PFSK-1 (cell line): ENCODE results near the gene CEACAM21.

Experiments used
- POLR2AphosphoS5 ChIP-seq: IDR thresholded peaks from 2 replicates; pipeline ENCODE4 v1.6.1; 2012; ENCODE audit warnings: low read depth, mild to moderate bottlenecking, control low read depth, low read length, moderate library complexity
- SIN3A ChIP-seq: IDR thresholded peaks from 2 replicates; pipeline ENCODE4 v1.6.1; 2012; ENCODE audit warnings: mild to moderate bottlenecking, low read length, moderate library complexity, borderline replicate concordance; ENCODE audit not compliant: insufficient read depth
- TAF1 ChIP-seq: IDR thresholded peaks from 2 replicates; pipeline ENCODE4 v1.6.1; 2012; ENCODE audit warnings: low read length, control low read depth, borderline replicate concordance; ENCODE audit not compliant: insufficient read depth
- TF ChIP-seq, protein P1 (sequence below), 2 experiments: IDR thresholded peaks; 2 replicates each; pipeline versions ENCODE4 v1.6.1 to v1.8.0; 2011 to 2012; ENCODE audit warnings: low read depth in 2 of 2, low read length in 2 of 2, control low read depth in 1 of 2, inconsistent platforms in 1 of 2, mild to moderate bottlenecking in 1 of 2, moderate library complexity in 1 of 2; ENCODE audit not compliant: insufficient read depth in 1 of 2

GRCh38 chr19:41616792-41617621 is 41.0 kb downstream of the CEACAM21 start:
- TF ChIP-seq POLR2AphosphoS5: no peak
- TF ChIP-seq, protein P1, sequence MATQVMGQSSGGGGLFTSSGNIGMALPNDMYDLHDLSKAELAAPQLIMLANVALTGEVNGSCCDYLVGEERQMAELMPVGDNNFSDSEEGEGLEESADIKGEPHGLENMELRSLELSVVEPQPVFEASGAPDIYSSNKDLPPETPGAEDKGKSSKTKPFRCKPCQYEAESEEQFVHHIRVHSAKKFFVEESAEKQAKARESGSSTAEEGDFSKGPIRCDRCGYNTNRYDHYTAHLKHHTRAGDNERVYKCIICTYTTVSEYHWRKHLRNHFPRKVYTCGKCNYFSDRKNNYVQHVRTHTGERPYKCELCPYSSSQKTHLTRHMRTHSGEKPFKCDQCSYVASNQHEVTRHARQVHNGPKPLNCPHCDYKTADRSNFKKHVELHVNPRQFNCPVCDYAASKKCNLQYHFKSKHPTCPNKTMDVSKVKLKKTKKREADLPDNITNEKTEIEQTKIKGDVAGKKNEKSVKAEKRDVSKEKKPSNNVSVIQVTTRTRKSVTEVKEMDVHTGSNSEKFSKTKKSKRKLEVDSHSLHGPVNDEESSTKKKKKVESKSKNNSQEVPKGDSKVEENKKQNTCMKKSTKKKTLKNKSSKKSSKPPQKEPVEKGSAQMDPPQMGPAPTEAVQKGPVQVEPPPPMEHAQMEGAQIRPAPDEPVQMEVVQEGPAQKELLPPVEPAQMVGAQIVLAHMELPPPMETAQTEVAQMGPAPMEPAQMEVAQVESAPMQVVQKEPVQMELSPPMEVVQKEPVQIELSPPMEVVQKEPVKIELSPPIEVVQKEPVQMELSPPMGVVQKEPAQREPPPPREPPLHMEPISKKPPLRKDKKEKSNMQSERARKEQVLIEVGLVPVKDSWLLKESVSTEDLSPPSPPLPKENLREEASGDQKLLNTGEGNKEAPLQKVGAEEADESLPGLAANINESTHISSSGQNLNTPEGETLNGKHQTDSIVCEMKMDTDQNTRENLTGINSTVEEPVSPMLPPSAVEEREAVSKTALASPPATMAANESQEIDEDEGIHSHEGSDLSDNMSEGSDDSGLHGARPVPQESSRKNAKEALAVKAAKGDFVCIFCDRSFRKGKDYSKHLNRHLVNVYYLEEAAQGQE (IDR thresholded peaks at IDR 0.05; ENCODE audit: insufficient read depth in 1 of 2, low read depth in 2 of 2, low read length in 2 of 2): peak; percentile 86 to 95
- TF ChIP-seq TAF1: no peak
- no peak for TF ChIP-seq SIN3A
